Astrocyte of the cerebellum (primary cell): Measurements from ENCODE around the gene LIMCH1.
"Not testable (repeated sequence)": the region's sequence is repeated elsewhere in the genome, so short reads cannot be mapped to it uniquely, and the experiment has no call there.

Experiments
- DNase-seq: peaks from one replicate; pipeline ENCODE4 v3.0.0-alpha.2; 2011; ENCODE audit warnings: low read depth
- H3K4me3 ChIP-seq: 2 replicates; pipeline ENCODE4 v1.5.1; 2011; ENCODE audit warnings: mild to moderate bottlenecking, low read depth, low read length, moderate library complexity
- CTCF ChIP-seq: IDR thresholded peaks from 2 replicates; pipeline ENCODE4 v1.5.1; 2012; ENCODE audit warnings: low read length, low read depth, moderate library complexity, mild to moderate bottlenecking; ENCODE audit errors: missing control alignments
- in situ Hi-C: cut with HindIII; loops from 2 replicates; pipeline ENCODE4 v1.10.0; 2017; ENCODE audit warnings: low sequenced_read_pairs

LIMCH1 gene

GRCh38 chr4:41723286-41723685, 185.3 kb downstream of the LIMCH1 start:
- H3K4me3 ChIP-seq, result no peak overlapping the region
- DNase-seq, result no peak
- TF ChIP-seq CTCF, result no peak
- in situ Hi-C loops, result loop anchor here (25.0 kb wide), 1 partner anchor 164 kb away; no protein-coding TSS in a partner anchor

- in situ Hi-C loops, result no loop called here
- no peak overlapping the region for H3K4me3 ChIP-seq
- no peak for TF ChIP-seq CTCF
- DNase-seq, result no peak
Measured at GRCh38 chr4:41725254-41725653, 187.3 kb downstream of the LIMCH1 start.

DNA sequence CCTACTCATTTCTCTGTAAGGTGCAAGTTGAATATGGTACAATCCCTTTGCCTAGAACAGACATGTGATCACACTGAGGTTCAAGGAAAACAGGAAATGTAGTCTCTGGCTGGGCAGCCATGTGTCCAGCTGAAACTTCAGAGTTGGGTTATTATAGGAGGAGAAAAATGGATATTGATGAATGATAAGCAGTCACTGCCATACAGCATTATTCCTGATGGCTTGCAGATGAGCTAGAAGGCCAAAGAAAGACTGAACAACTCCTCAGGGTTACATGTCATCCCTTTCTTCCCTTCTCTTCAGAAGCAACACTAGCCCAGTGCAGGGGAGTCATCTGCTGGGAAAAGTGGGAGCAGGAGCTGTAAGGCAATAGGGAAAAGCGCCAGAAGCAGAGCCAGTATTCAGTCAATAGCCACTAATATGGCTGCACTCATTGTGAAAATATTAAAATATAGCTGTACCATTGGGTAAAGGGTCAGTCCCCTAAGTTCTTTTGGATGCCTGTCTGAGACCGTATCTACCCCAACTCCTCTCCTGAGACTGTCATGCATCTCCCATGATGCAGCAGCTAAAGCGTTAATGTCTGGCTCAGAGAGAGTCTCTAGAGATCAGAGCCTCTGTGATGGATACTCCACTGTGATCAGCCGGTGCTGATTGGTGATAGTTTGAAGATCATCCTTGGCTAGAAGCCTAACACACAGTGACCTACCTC, 190.1 kb downstream of the LIMCH1 start:
- in situ Hi-C loops, result no loop called here
- no peak for DNase-seq
- H3K4me3 ChIP-seq, result no peak overlapping the region
- no peak for TF ChIP-seq CTCF

GRCh38 chr4:41728573-41728913, 190.6 kb downstream of the LIMCH1 start:
- in situ Hi-C loops, result no loop called here
- no peak overlapping the region for H3K4me3 ChIP-seq
- no peak for TF ChIP-seq CTCF
- DNase-seq, result no peak

- no peak overlapping the region for H3K4me3 ChIP-seq
- no peak for DNase-seq
- TF ChIP-seq CTCF, result no peak
- in situ Hi-C loops, result no loop called here
Measured at GRCh38 chr4:41731569-41732126, 193.7 kb downstream of the LIMCH1 start.

DNA sequence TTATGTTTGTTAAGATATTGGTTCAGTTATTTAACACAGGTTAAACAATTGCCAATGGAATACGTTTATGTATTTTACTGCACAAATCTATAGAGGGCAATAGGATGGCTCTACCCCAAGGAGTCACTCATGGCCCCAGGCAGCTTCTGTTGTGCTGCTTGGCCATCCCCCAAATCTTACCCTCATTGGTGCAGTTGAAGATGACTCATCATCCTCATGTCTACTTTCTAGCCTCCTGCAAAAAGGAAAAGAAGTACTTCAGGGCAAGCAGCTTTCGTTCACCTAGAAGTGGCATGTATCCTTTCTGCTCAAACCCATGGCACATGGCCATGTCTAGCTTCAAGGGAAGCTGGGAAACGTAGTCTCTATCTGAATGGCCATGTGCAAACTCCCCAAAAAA, 196.4 kb downstream of the LIMCH1 start:
- H3K4me3 ChIP-seq, result no peak overlapping the region
- no peak for TF ChIP-seq CTCF
- in situ Hi-C loops, result no loop called here
- no peak for DNase-seq

DNA sequence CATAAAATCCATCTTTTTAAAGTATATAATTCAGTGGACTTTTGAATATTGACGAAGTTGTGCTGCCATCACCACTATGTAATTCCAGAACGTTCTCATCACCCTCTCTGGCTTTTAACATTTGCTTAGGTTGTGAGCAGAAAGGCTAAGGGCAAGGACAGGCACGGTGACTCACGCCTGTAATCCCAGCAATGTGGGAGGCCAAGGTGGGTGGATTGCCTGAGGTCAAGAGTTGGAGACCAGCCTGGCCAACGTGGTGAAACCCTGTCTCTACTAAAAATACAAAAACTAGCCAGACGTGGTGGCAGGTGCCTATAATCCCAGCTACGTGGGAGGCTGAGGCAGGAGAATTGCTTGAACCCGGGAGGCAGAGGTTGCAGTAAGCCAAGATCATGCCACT, 199.5 kb downstream of the LIMCH1 start:
- in situ Hi-C loops, DNase-seq, H3K4me3 ChIP-seq: not testable (repeated sequence)
